H9 (cell line): ENCODE results near the gene CDC5L. TPM values are rescaled to one million over a fixed set of nuclear protein-coding genes. Genes with fewer than 3 reads are reported as not detected.

ENCODE experiments used
- DNase-seq: peaks from one replicate; pipeline ENCODE4 v3.0.0-alpha.2; 2017
- H2AFZ ChIP-seq: one replicate; pipeline ENCODE4 v1.6.1; 2013; ENCODE audit warnings: mild to moderate bottlenecking, low read length, control low read depth, moderate library complexity
- H2AK5ac ChIP-seq: 2 replicates; pipeline ENCODE4 v1.6.1; 2013; ENCODE audit warnings: low read length, control low read depth, mixed read lengths; ENCODE audit not compliant: insufficient read length
- H2BK120ac ChIP-seq: one replicate; pipeline ENCODE4 v1.6.1; 2013; ENCODE audit warnings: low read depth, mild to moderate bottlenecking, low read length, control low read depth, inconsistent platforms; ENCODE audit not compliant: poor library complexity, severe bottlenecking
- H2BK12ac ChIP-seq: 2 replicates; pipeline ENCODE4 v1.6.1; 2013; ENCODE audit warnings: low read length, control low read depth, mixed read lengths, low read depth; ENCODE audit not compliant: insufficient read length
- H2BK15ac ChIP-seq: 2 replicates; pipeline ENCODE4 v1.6.1; 2013; ENCODE audit warnings: low read depth, low read length, control low read depth
- H2BK20ac ChIP-seq: one replicate; pipeline ENCODE4 v1.6.1; 2013; ENCODE audit warnings: low read depth, mild to moderate bottlenecking, low read length, control low read depth, inconsistent platforms; ENCODE audit not compliant: poor library complexity, severe bottlenecking
- H2BK5ac ChIP-seq: 2 replicates; pipeline ENCODE4 v1.6.1; 2013; ENCODE audit warnings: low read length, control low read depth, mixed read lengths; ENCODE audit not compliant: insufficient read length
- H3K14ac ChIP-seq: 2 replicates; pipeline ENCODE4 v1.6.1; 2013; ENCODE audit warnings: low read length, control low read depth; ENCODE audit not compliant: insufficient read depth
- H3K18ac ChIP-seq: 2 replicates; pipeline ENCODE4 v1.6.1; 2013; ENCODE audit warnings: low read depth, mild to moderate bottlenecking, mixed read lengths, low read length, control low read depth; ENCODE audit not compliant: insufficient read length
- H3K23ac ChIP-seq: 2 replicates; pipeline ENCODE4 v1.6.1; 2013; ENCODE audit warnings: low read length, control low read depth, mixed read lengths, low read depth; ENCODE audit not compliant: insufficient read length
- H3K23me2 ChIP-seq: 2 replicates; pipeline ENCODE4 v1.6.1; 2013; ENCODE audit warnings: low read depth, mild to moderate bottlenecking, mixed read lengths, low read length, control low read depth; ENCODE audit not compliant: insufficient read length, poor library complexity, severe bottlenecking
- H3K27ac ChIP-seq: 2 replicates; pipeline ENCODE4 v1.5.1; 2013; ENCODE audit warnings: low read length, control low read depth, mixed read lengths, low read depth; ENCODE audit not compliant: insufficient read length
- H3K27me3 ChIP-seq: 2 replicates; pipeline ENCODE4 v1.6.1; 2013; ENCODE audit warnings: low read length, control low read depth, inconsistent platforms; ENCODE audit not compliant: insufficient read depth
- H3K4ac ChIP-seq: 2 replicates; pipeline ENCODE4 v1.6.1; 2013; ENCODE audit warnings: low read depth, mild to moderate bottlenecking, control low read depth, inconsistent platforms, low read length, moderate library complexity
- H3K4me1 ChIP-seq: 2 replicates; pipeline ENCODE4 v1.6.1; 2013; ENCODE audit warnings: low read length, control low read depth, inconsistent platforms; ENCODE audit not compliant: insufficient read depth
- H3K4me2 ChIP-seq: 2 replicates; pipeline ENCODE4 v1.6.1; 2013; ENCODE audit warnings: low read length, control low read depth, mixed read lengths; ENCODE audit not compliant: insufficient read length, insufficient read depth
- H3K56ac ChIP-seq: 2 replicates; pipeline ENCODE4 v1.6.1; 2013; ENCODE audit warnings: low read depth, mild to moderate bottlenecking, mixed read lengths, low read length, control low read depth; ENCODE audit not compliant: insufficient read length
- H3K79me1 ChIP-seq: 2 replicates; pipeline ENCODE4 v1.6.1; 2013; ENCODE audit warnings: low read depth, mild to moderate bottlenecking, moderate library complexity, low read length, control low read depth, inconsistent platforms; ENCODE audit not compliant: insufficient read depth, poor library complexity, severe bottlenecking
- H3K79me2 ChIP-seq: 2 replicates; pipeline ENCODE4 v1.6.1; 2013; ENCODE audit warnings: low read length, control low read depth, inconsistent platforms; ENCODE audit not compliant: insufficient read depth
- H3K9ac ChIP-seq: 2 replicates; pipeline ENCODE4 v1.6.1; 2013; ENCODE audit warnings: low read length, control low read depth, mixed read lengths; ENCODE audit not compliant: insufficient read length; ENCODE audit errors: extremely low read depth
- H3K9me3 ChIP-seq: one replicate; pipeline ENCODE4 v1.6.1; 2013; ENCODE audit warnings: low read depth, low read length, inconsistent platforms; ENCODE audit not compliant: control insufficient read depth
- H3T11ph ChIP-seq: one replicate; pipeline ENCODE4 v1.6.1; 2013; ENCODE audit warnings: mild to moderate bottlenecking, low read length, control low read depth, inconsistent platforms
- H4K20me1 ChIP-seq: one replicate; pipeline ENCODE4 v1.6.1; 2013; ENCODE audit not compliant: control insufficient read depth, insufficient read length, insufficient read depth
- H4K5ac ChIP-seq: 2 replicates; pipeline ENCODE4 v1.6.1; 2013; ENCODE audit warnings: low read depth, mild to moderate bottlenecking, mixed read lengths, low read length, control low read depth; ENCODE audit not compliant: insufficient read length
- H4K8ac ChIP-seq: replicated peaks from 2 replicates; pipeline ENCODE4 v1.6.1; 2013; ENCODE audit warnings: low read length, control low read depth, mixed read lengths, low read depth; ENCODE audit not compliant: insufficient read length
- H4K91ac ChIP-seq: 2 replicates; pipeline ENCODE4 v1.6.1; 2013; ENCODE audit warnings: low read depth, mild to moderate bottlenecking, moderate library complexity, mixed read lengths, low read length, control low read depth; ENCODE audit not compliant: insufficient read length
- H3K27ac Mint-ChIP-seq, 3 experiments: 2 replicates in 2 of 3; 3 replicates in 1 of 3; pipeline ENCODE4 v1.8.0; 2020 to 2021; ENCODE audit warnings: mixed read lengths in 3 of 3, mild to moderate bottlenecking in 1 of 3, moderate library complexity in 1 of 3
- H3K27me3 Mint-ChIP-seq: 2 replicates; pipeline ENCODE4 v1.8.0; 2021; ENCODE audit warnings: low read depth, mild to moderate bottlenecking, moderate library complexity, mixed read lengths
- H3K36me3 Mint-ChIP-seq, 3 experiments: 2 replicates in 2 of 3; 3 replicates in 1 of 3; pipeline ENCODE4 v1.8.0; 2020 to 2021; ENCODE audit warnings: low read depth in 3 of 3, mixed read lengths in 3 of 3; ENCODE audit not compliant: insufficient read depth in 1 of 3
- H3K4me1 Mint-ChIP-seq, 2 experiments: 2 replicates each; pipeline ENCODE4 v1.8.0; 2020; ENCODE audit warnings: mixed read lengths in 2 of 2
- H3K4me3 Mint-ChIP-seq, 2 experiments: 2 replicates in 1 of 2; 3 replicates in 1 of 2; pipeline ENCODE4 v1.8.0; 2020 to 2021; ENCODE audit warnings: mild to moderate bottlenecking in 2 of 2, mixed read lengths in 2 of 2, moderate library complexity in 1 of 2
- H3K9me3 Mint-ChIP-seq, 2 experiments: 2 replicates in 1 of 2; 3 replicates in 1 of 2; pipeline ENCODE4 v1.8.0; 2020; ENCODE audit warnings: mild to moderate bottlenecking in 2 of 2, mixed read lengths in 2 of 2, moderate library complexity in 1 of 2
- CTCF ChIP-seq: fragments of 200-600 bp; sonication (generic); conservative IDR thresholded peaks from 3 replicates; pipeline ENCODE4 v1.8.0; 2021; ENCODE audit warnings: antibody characterized with exemption, mild to moderate bottlenecking
- WGBS: extraction: QIAGEN DNeasy Blood & Tissue Kit; methylation state at CpG from one replicate; pipeline ENCODE4 v1.1.7; 2013; ENCODE audit warnings: missing lambda C conversion rate, low lambda C conversion rate, mixed read lengths; ENCODE audit not compliant: insufficient read length; ENCODE audit errors: extremely low coverage; 5-methylcytosine and 5-hydroxymethylcytosine counted together
- total RNA-seq: library from RNA; stranded (reverse); gene quantifications from 2 replicates; pipeline ENCODE4 v1.2.1, GENCODE V29; 2021

The CDC5L gene
- total RNA-seq, 1 experiment from 2014 or later = 34.3 TPM

DNA sequence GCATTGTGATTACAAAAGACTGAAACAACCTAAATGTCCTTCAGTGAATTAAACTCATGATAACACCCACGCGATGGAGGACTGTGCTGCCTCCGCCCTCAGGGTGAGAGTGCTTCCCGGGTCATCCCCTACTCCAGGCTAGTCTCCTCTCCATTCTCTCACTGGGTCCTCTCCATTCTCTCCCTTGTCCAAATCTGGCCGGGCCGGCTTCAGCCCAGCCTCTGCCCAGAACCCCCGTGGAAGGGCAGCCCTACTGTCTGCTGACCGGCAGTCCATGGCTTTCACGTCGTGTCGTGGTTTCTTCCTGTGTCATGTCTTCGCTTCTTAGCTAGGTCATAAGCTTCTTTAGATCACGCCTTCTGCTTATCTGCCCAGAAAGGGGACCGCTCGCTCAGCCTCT is 74.8 kb downstream of the CDC5L start:
- no peak overlapping the region for H2BK5ac ChIP-seq
- Mint-ChIP-seq H3K4me1 (peaks cover 5 to 10% of the 10 kb centered on the region in 2 experiments; a peak in 3 of 4 replicates), H3K9me3 (no peaks in the 10 kb centered on the region; a peak in 1 of 5 replicates), H3K27me3 (peaks cover 3% of the 10 kb centered on the region), H3K27ac (no peak overlapping the region; a peak in 1 of 7 replicates), H3K4me3 (no peak overlapping the region), H3K36me3 (no peaks in the 10 kb centered on the region)
- H3K27ac ChIP-seq = no peak overlapping the region
- H3K4ac ChIP-seq = no peak overlapping the region
- H3K18ac ChIP-seq = no peak overlapping the region
- H4K8ac ChIP-seq = no peak overlapping the region
- H3K9me3 ChIP-seq = no peaks in the 10 kb centered on the region
- no peak overlapping the region for H3K56ac ChIP-seq
- H4K20me1 ChIP-seq = no peaks in the 10 kb centered on the region
- H3K14ac ChIP-seq = no peak overlapping the region
- no peaks in the 10 kb centered on the region for H3K79me1 ChIP-seq
- no peak overlapping the region for H2BK12ac ChIP-seq
- no peak overlapping the region for H4K91ac ChIP-seq
- no peak overlapping the region for H3K9ac ChIP-seq
- no peaks in the 10 kb centered on the region for H3K23me2 ChIP-seq
- no peak overlapping the region for H2AFZ ChIP-seq
- no peak for TF ChIP-seq CTCF
- H3K27me3 ChIP-seq = no peaks in the 10 kb centered on the region
- no peaks in the 10 kb centered on the region for H3K4me1 ChIP-seq
- no peak overlapping the region for H2BK15ac ChIP-seq
- no peak for DNase-seq
- H3K23ac ChIP-seq = no peak overlapping the region
- no peak overlapping the region for H3K4me2 ChIP-seq
- no peak overlapping the region for H4K5ac ChIP-seq
- no CpG with 5 or more reads among the region's 15 CpGs for WGBS
- no peak overlapping the region for H2BK20ac ChIP-seq
- no peaks in the 10 kb centered on the region for H3K79me2 ChIP-seq
- H3T11ph ChIP-seq = no peak overlapping the region
- no peak overlapping the region for H2BK120ac ChIP-seq
- H2AK5ac ChIP-seq = no peak overlapping the region
